ENCODE results near the gene PROC.
"Not testable (repeated sequence)": the region's sequence is repeated elsewhere in the genome, so short reads cannot be mapped to it uniquely, and the experiment has no call there.

PROC gene

DNA sequence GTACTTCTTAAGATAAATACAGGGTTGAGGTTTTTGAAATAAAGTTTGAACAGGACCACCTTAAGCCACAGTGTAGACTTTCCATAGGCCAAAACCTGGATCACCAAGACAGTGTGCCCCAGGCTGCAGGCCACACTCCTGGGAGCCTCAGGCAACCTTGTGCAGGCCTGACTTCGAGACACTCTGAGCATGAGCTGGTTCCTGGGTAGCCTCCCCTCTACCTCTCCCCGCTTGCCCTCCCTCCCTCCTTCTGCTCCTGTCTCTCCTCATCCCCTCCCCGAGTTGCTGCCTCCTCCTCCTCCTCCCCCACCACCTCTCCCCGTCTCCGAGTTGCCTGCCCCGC, 10.6 kb upstream of the PROC start:
- no peak for TF ChIP-seq CTCF (IDR thresholded peaks at IDR 0.05; ENCODE audit: low read depth, low read length, missing control alignments)
- no peak overlapping the region; the same call in 1 of the 2 replicates for H3K4me3 ChIP-seq (ENCODE audit: low read depth, low read length)

DNA sequence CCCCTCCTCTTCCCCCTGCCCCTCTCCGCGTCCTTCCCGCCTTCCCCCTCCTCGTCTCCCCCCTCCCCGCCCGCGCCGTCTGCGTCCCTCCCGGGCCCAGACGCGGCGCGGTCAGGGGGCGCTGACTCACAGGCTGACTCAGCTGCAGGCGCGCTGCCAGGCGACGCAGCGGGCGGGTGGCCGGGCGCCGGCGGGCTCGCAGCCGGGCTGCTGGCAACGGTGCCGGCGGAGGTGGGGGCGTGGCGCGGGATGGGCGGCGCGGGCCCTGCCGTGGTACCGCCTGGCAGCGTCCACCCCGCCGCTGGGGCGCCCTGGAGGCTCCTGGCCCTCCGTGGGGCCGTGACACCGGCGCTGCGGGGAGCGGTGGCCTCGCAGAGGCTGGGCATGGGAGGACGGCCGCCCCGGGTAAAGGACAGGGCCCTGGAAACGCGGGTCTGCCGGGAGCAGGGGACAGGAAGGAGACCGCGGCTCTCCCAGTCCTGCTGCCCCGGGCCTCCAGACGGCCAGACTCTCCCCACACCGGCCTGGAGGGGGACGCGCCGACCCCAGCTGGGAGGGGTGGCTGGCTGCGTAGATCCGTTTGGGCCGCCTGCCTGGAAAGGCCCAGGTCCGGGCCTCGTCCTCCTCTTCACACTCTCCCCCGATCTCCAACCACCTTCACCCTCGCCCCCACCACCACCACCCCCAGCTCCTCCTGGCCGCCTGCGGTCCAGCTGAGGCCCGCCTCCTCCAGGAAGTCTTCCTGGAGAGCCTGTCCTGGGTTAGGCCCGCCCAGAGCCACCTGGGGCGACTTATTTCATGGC, 10.0 kb upstream of the PROC start:
- TF ChIP-seq CTCF (IDR thresholded peaks at IDR 0.05; ENCODE audit: low read depth, low read length, missing control alignments) = no peak
- no peak for DNase-seq (ENCODE audit: low read depth)
- peak overlapping the region; percentile 45 for H3K4me3 ChIP-seq (ENCODE audit: low read depth, low read length)

More for the DNA sequence above, 10.6 kb upstream of the PROC start:
- no peak for DNase-seq (ENCODE audit: low read depth)

GRCh38 chr2:127408807-127409099, 9.5 kb upstream of the PROC start:
- TF ChIP-seq CTCF (IDR thresholded peaks at IDR 0.05; ENCODE audit: low read depth, low read length, missing control alignments) = no peak
- DNase-seq (ENCODE audit: low read depth) = no peak
- H3K4me3 ChIP-seq (ENCODE audit: low read depth, low read length) = no peak overlapping the region

DNA sequence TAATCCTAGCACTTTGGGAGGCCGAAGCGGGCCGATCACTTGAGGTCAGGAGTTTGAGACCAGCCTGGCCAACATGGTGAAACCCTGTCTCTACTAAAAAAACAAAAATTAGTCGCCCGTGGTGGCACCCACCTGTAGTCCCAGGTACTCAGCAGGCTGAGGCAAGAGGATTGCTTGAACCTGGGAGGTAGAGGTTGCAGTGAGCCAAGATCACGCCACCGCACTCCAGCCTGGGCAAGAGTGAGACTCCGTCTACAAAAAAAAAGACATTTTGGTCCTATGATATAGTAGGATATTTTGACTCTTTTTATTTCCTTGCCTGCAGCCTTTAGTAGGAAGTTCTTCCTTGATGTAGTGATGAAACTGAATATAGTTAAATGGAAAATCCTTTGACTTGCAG, 8.5 kb upstream of the PROC start:
- H3K4me3 ChIP-seq (ENCODE audit: low read depth, low read length); DNase-seq (ENCODE audit: low read depth): not testable (repeated sequence)

GRCh38 chr2:127410871-127411652, 7.2 kb upstream of the PROC start:
- TF ChIP-seq CTCF (IDR thresholded peaks at IDR 0.05; ENCODE audit: low read depth, low read length, missing control alignments) = no peak
- H3K4me3 ChIP-seq (ENCODE audit: low read depth, low read length) = no peak overlapping the region; the same call in 1 of the 2 replicates
- DNase-seq (ENCODE audit: low read depth) = no peak

DNA sequence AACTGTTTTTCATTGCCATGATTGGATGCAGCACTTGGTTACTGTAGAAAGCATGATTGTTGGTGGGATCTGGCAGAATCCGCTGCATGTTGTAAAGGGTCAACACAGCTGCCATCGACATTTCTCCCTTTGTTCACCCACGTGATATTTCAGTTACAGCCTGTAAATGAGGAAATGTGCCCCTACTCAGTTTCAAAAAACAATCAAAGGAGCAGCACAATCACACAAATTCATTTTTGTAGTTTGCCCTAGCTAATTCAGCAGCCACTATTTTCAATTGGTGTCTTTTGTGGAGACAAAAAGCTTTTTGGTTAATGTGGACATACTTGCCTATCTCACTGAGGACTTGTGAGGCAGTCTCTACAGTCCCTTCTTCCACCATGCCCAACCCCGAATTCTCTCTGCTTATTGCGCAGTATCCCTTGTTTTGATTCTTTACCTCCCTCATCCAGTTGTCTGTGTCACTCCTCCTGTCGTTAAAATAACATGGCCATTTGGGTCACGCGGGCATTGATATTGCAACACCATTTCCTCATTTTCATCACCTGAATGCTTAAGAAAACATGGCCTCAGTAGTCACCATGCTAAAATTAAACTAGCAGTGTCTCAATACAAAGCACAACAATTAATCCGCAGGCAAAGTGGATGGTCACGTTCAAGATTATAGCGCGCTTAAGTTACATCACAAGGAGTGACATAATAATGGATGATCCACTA, 6.4 kb upstream of the PROC start:
- no peak for TF ChIP-seq CTCF (IDR thresholded peaks at IDR 0.05; ENCODE audit: low read depth, low read length, missing control alignments)

DNA sequence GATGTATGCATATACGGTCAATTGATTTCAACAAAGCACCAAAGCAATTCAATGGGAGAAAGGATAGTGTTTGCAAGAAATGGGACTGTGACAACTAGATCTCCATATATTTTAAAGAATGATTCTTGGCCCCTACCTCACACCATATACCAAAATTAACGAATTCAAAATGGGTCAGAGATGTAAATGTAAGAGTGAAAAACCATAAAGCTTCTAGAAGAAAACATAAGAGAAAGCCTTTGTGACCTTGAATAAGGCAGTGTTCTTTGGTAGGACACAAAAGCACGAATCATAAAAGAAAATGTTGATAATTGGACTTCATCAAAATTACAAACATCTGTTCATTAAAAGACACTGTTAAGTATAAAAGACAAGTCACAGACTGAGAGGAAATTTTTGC, 5.0 kb upstream of the PROC start:
- no peak for DNase-seq (ENCODE audit: low read depth)
- no peak overlapping the region for H3K4me3 ChIP-seq (ENCODE audit: low read depth, low read length)
- no peak for TF ChIP-seq CTCF (IDR thresholded peaks at IDR 0.05; ENCODE audit: low read depth, low read length, missing control alignments)

More for the DNA sequence above, 6.4 kb upstream of the PROC start:
- DNase-seq (ENCODE audit: low read depth) = no peak
- no peak overlapping the region for H3K4me3 ChIP-seq (ENCODE audit: low read depth, low read length)
